ENCODE results near the gene OSBP. TPM values are rescaled to one million over a fixed set of nuclear protein-coding genes. Genes with fewer than 3 reads are reported as not detected.

Gene OSBP
- total and polyA plus RNA-seq, 2 experiments from 2014 or later = 10.7 to 26.4 TPM

DNA sequence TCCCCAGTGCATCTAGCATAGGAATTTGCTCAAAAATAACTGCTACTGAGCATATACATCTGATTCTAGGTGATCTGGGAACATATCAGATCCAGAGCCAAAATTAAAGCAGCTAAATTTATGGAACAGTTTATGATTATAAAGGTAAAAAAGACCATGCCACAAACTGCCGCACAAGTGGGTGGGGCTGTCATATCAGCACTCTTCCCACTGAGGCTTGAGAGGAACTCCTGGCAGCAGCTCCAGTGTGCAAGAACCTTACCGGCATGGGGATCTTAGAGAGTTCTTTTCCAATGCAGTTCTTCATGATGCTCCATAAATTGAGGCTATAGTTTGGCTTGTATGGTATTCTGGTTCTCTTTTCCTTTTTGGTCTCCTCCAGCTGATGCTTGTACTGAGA lies 15.3 kb downstream of the OSBP start:
- H3K4me3 ChIP-seq = no peak overlapping the region
- WGBS, 2 experiments (ENCODE audit: low coverage in 1 of 2, low lambda C conversion rate in 2 of 2, missing lambda C conversion rate in 2 of 2) = 97 to 100% methylated on average over 2 of the region's 2 CpGs
- no peaks in the 10 kb centered on the region for H3K9me3 ChIP-seq (ENCODE audit: low read depth)
- no peaks in the 10 kb centered on the region for H3K9me2 ChIP-seq (ENCODE audit: insufficient read depth)
- DNase-seq = no peak
- no peaks in the 10 kb centered on the region for H3K4me1 ChIP-seq (ENCODE audit: insufficient read depth)
- H3K9ac ChIP-seq = no peak overlapping the region
- no peaks in the 10 kb centered on the region for H4K20me1 ChIP-seq (ENCODE audit: insufficient read depth)
- H3F3A ChIP-seq (ENCODE audit: insufficient read depth) = no peaks in the 10 kb centered on the region; the same call in 1 of the 2 replicates
- no peaks in the 10 kb centered on the region for H3K27me3 ChIP-seq (replicated peaks; ENCODE audit: insufficient read depth)
- TF ChIP-seq EZH2 (IDR thresholded peaks at IDR 0.05; ENCODE audit: insufficient read depth, poor library complexity, severe bottlenecking) (no peak), EZH2phosphoT487 (IDR thresholded peaks at IDR 0.05; ENCODE audit: insufficient read depth, low read depth) (no peak)
- H3K79me2 ChIP-seq (ENCODE audit: insufficient read depth) = peaks cover 72% of the 10 kb centered on the region
- in situ Hi-C loops (cut with MboI) = no loop called here
- H3K27ac ChIP-seq = no peak overlapping the region
- no peak overlapping the region for H2AFZ ChIP-seq
- peaks cover 80% of the 10 kb centered on the region for H3K36me3 ChIP-seq (ENCODE audit: low read depth)
- H3K4me2 ChIP-seq (ENCODE audit: unreplicated experiment) = no peak overlapping the region

DNA sequence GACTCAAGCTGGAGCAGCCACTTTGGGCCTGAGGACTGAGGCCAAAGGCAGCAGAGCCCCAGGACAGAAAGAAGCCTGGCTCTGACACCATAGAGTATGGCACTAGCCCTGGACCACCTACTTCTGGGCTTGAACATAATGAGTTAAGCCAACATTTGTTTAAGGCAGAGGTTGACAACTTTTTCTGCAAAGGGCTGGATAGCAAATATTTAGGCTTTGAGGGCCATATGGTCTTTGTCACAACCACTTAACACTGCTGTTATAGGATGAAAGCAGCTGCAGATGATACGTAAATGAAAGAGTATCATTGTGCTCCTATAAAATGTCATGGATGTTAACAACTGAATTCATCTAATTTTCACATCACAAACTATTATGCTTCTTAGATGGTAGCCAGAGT lies 16.6 kb downstream of the OSBP start:
- no peaks in the 10 kb centered on the region for H3K9me2 ChIP-seq (ENCODE audit: insufficient read depth)
- WGBS, 2 experiments (ENCODE audit: low coverage in 1 of 2, low lambda C conversion rate in 2 of 2, missing lambda C conversion rate in 2 of 2) = 81 to 97% methylated on average over 1 of the region's 1 CpG
- DNase-seq = no peak
- no peaks in the 10 kb centered on the region for H3K9me3 ChIP-seq (ENCODE audit: low read depth)
- H3K9ac ChIP-seq = no peak overlapping the region
- in situ Hi-C loops (cut with MboI) = no loop called here
- no peaks in the 10 kb centered on the region for H4K20me1 ChIP-seq (ENCODE audit: insufficient read depth)
- no peak overlapping the region for H2AFZ ChIP-seq
- TF ChIP-seq EZH2 (IDR thresholded peaks at IDR 0.05; ENCODE audit: insufficient read depth, poor library complexity, severe bottlenecking) = no peak
- no peak for TF ChIP-seq EZH2phosphoT487 (IDR thresholded peaks at IDR 0.05; ENCODE audit: insufficient read depth, low read depth)
- H3K4me3 ChIP-seq = no peak overlapping the region
- peaks cover 83% of the 10 kb centered on the region for H3K36me3 ChIP-seq (ENCODE audit: low read depth)
- no peaks in the 10 kb centered on the region for H3K4me1 ChIP-seq (ENCODE audit: insufficient read depth)
- no peaks in the 10 kb centered on the region; the same call in 1 of the 2 replicates for H3F3A ChIP-seq (ENCODE audit: insufficient read depth)
- no peak overlapping the region for H3K4me2 ChIP-seq (ENCODE audit: unreplicated experiment)
- peaks cover 59% of the 10 kb centered on the region for H3K79me2 ChIP-seq (ENCODE audit: insufficient read depth)
- H3K27me3 ChIP-seq (replicated peaks; ENCODE audit: insufficient read depth) = no peaks in the 10 kb centered on the region
- H3K27ac ChIP-seq = no peak overlapping the region

DNA sequence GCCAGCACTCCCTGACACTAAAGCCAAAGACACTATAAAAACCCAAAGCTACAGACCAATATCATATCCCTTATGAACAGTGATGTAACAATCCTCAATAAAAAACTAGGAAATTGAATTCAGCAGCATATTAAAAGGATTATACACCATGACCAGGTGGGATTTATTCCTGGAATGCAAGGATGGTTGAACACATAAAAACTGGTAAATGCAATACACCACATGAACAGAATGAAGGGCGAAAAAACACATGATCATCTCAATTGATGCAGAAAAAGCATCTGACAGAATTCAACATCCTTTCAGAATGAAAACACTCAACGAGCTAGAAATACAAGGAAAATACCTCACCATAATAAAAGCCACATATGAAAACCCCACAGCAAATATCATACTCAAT lies 31.3 kb downstream of the OSBP start:
- H3F3A ChIP-seq (ENCODE audit: insufficient read depth) = no peaks in the 10 kb centered on the region; the same call in 1 of the 2 replicates
- no peaks in the 10 kb centered on the region for H3K4me1 ChIP-seq (ENCODE audit: insufficient read depth)
- TF ChIP-seq EZH2 (IDR thresholded peaks at IDR 0.05; ENCODE audit: insufficient read depth, poor library complexity, severe bottlenecking) = no peak
- no peak for TF ChIP-seq EZH2phosphoT487 (IDR thresholded peaks at IDR 0.05; ENCODE audit: insufficient read depth, low read depth)
- no peak overlapping the region for H3K9ac ChIP-seq
- no peak overlapping the region for H3K4me2 ChIP-seq (ENCODE audit: unreplicated experiment)
- no peak overlapping the region for H3K4me3 ChIP-seq
- H3K9me3 ChIP-seq (ENCODE audit: low read depth) = no peaks in the 10 kb centered on the region
- no peak overlapping the region for H3K27ac ChIP-seq
- H3K36me3 ChIP-seq (ENCODE audit: low read depth) = peaks cover 59% of the 10 kb centered on the region
- peaks cover 36% of the 10 kb centered on the region for H3K79me2 ChIP-seq (ENCODE audit: insufficient read depth)
- no peak overlapping the region for H2AFZ ChIP-seq
- no peaks in the 10 kb centered on the region for H3K9me2 ChIP-seq (ENCODE audit: insufficient read depth)
- 95% methylated on average over 2 of the region's 2 CpGs for WGBS, 2 experiments (ENCODE audit: low coverage in 1 of 2, low lambda C conversion rate in 2 of 2, missing lambda C conversion rate in 2 of 2)
- in situ Hi-C loops (cut with MboI) = no loop called here
- DNase-seq = no peak
- H4K20me1 ChIP-seq (ENCODE audit: insufficient read depth) = no peaks in the 10 kb centered on the region
- no peaks in the 10 kb centered on the region for H3K27me3 ChIP-seq (replicated peaks; ENCODE audit: insufficient read depth)

DNA sequence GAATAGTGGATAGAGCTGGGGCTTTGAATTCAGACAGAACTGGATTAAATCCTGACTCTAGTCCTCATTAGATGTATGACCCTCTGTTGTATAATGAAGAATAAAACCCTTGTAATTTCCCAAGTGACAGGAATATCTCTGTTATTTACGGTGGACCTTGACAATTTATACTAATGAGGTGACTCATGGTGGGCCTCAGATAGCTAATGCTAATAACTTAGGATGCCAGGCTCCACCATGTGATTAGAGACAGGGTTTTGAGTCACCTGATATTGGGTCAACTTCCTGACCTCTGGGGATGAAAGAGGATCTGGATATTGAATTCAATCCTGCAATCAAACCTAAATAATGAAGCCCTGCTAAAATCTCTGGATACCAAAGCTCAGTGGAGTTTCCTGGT lies 33.6 kb downstream of the OSBP start:
- Histone ChIP-seq H3K4me2 (ENCODE audit: unreplicated experiment) (no peak overlapping the region), H3K9me2 (ENCODE audit: insufficient read depth) (no peaks in the 10 kb centered on the region), H3F3A (ENCODE audit: insufficient read depth) (peaks cover 7% of the 10 kb centered on the region), H3K79me2 (ENCODE audit: insufficient read depth) (peaks cover 36% of the 10 kb centered on the region), H2AFZ (no peak overlapping the region), H3K9ac (no peak overlapping the region), H3K27ac (no peak overlapping the region), H3K27me3 (replicated peaks; ENCODE audit: insufficient read depth) (no peaks in the 10 kb centered on the region), H4K20me1 (ENCODE audit: insufficient read depth) (no peaks in the 10 kb centered on the region), H3K36me3 (ENCODE audit: low read depth) (peaks cover 68% of the 10 kb centered on the region), H3K9me3 (ENCODE audit: low read depth) (no peaks in the 10 kb centered on the region), H3K4me1 (ENCODE audit: insufficient read depth) (no peaks in the 10 kb centered on the region), H3K4me3 (no peak overlapping the region)
- TF ChIP-seq EZH2phosphoT487 (IDR thresholded peaks at IDR 0.05; ENCODE audit: insufficient read depth, low read depth) (no peak), EZH2 (IDR thresholded peaks at IDR 0.05; ENCODE audit: insufficient read depth, poor library complexity, severe bottlenecking) (no peak)
- DNase-seq = no peak
- 55 to 67% methylated on average over 1 of the region's 1 CpG for WGBS, 2 experiments (ENCODE audit: low coverage in 1 of 2, low lambda C conversion rate in 2 of 2, missing lambda C conversion rate in 2 of 2)
- in situ Hi-C loops (cut with MboI) = no loop called here

DNA sequence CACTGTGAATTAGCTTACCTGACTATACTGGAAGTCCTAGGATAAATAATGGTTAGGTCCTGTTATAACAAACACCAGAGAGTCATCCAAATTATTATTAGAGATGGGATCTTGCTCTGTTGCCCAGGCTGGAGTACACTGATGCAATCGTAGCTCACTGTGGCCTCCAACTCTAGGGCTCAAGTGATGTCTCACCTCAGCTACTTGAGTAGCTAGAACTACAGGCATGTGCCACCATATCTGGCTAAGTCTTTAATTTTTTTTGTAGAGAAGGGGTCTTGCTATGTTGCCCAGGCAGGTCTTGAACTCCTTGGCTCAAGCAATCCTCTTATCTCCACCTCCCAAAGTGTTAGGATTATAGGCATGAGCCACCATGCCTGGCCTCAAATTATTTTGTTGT lies 37.2 kb downstream of the OSBP start:
- no peak overlapping the region for H3K4me2 ChIP-seq (ENCODE audit: unreplicated experiment)
- H3K4me1 ChIP-seq (ENCODE audit: insufficient read depth) = peaks cover 17% of the 10 kb centered on the region
- TF ChIP-seq EZH2phosphoT487 (IDR thresholded peaks at IDR 0.05; ENCODE audit: insufficient read depth, low read depth) = no peak
- no peak for TF ChIP-seq EZH2 (IDR thresholded peaks at IDR 0.05; ENCODE audit: insufficient read depth, poor library complexity, severe bottlenecking)
- no peak overlapping the region for H2AFZ ChIP-seq
- no peak for DNase-seq
- in situ Hi-C loops (cut with MboI) = no loop called here
- H3K27ac ChIP-seq = no peak overlapping the region
- H3K27me3 ChIP-seq (replicated peaks; ENCODE audit: insufficient read depth) = no peaks in the 10 kb centered on the region
- H3K9me3 ChIP-seq (ENCODE audit: low read depth) = no peaks in the 10 kb centered on the region
- no peaks in the 10 kb centered on the region for H4K20me1 ChIP-seq (ENCODE audit: insufficient read depth)
- H3K79me2 ChIP-seq (ENCODE audit: insufficient read depth) = peaks cover 16% of the 10 kb centered on the region
- WGBS, 2 experiments (ENCODE audit: low coverage in 1 of 2, low lambda C conversion rate in 2 of 2, missing lambda C conversion rate in 2 of 2) = 91 to 100% methylated on average over 1 of the region's 1 CpG
- no peak overlapping the region for H3K9ac ChIP-seq
- no peaks in the 10 kb centered on the region for H3K9me2 ChIP-seq (ENCODE audit: insufficient read depth)
- peaks cover 36% of the 10 kb centered on the region for H3F3A ChIP-seq (ENCODE audit: insufficient read depth)
- no peak overlapping the region for H3K4me3 ChIP-seq
- H3K36me3 ChIP-seq (ENCODE audit: low read depth) = peaks cover 62% of the 10 kb centered on the region

Measured in GM23248 (cell line).